GM13976 (cell line): ENCODE data around the gene UPK3A.

Experiments used
- DNase-seq: peaks from one replicate; pipeline ENCODE4 v3.0.0; 2012; ENCODE audit warnings: low spot score
- in situ Hi-C: fragments of 300-500 bp; cut with MboI; formaldehyde crosslinking; loops from one replicate; pipeline ENCODE4 v1.12.0; 2022; ENCODE audit warnings: low sequenced_read_pairs, mixed read lengths, inconsistent platforms; ENCODE audit not compliant: unreplicated experiment
- TF ChIP-seq, protein P1 (sequence below): IDR thresholded peaks from 2 replicates; pipeline ENCODE4 v1.5.1; 2012; ENCODE audit warnings: borderline replicate concordance, mild to moderate bottlenecking; ENCODE audit not compliant: insufficient read depth; ENCODE audit errors: extremely low read depth, missing control alignments, control extremely low read depth

Gene UPK3A

DNA sequence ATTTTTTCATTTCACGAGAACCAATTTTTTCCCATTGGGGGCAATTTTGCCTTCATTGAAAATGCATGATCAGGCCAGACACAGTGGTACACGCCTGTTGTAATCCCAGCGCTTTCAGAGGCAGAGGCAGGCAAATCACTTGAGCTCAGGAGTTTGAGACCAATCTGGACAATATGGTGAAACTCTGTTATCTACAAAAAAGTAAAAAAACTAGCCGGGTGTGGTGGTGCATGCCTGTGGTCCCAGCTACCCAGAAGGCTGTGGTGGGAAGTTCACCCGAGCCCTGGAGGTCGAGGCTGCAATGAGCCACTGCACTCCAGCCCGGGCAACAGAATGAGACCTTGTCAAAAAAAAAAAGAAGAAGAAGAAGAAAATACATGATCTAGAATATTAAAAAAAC is 19.2 kb upstream of the UPK3A start:
- in situ Hi-C loops = loop anchor here (5.0 to 10.0 kb wide), 2 partner anchors 167 to 289 kb away; no protein-coding TSS in a partner anchor
- DNase-seq = no peak
- TF ChIP-seq, protein P1, sequence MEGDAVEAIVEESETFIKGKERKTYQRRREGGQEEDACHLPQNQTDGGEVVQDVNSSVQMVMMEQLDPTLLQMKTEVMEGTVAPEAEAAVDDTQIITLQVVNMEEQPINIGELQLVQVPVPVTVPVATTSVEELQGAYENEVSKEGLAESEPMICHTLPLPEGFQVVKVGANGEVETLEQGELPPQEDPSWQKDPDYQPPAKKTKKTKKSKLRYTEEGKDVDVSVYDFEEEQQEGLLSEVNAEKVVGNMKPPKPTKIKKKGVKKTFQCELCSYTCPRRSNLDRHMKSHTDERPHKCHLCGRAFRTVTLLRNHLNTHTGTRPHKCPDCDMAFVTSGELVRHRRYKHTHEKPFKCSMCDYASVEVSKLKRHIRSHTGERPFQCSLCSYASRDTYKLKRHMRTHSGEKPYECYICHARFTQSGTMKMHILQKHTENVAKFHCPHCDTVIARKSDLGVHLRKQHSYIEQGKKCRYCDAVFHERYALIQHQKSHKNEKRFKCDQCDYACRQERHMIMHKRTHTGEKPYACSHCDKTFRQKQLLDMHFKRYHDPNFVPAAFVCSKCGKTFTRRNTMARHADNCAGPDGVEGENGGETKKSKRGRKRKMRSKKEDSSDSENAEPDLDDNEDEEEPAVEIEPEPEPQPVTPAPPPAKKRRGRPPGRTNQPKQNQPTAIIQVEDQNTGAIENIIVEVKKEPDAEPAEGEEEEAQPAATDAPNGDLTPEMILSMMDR = no peak

DNA sequence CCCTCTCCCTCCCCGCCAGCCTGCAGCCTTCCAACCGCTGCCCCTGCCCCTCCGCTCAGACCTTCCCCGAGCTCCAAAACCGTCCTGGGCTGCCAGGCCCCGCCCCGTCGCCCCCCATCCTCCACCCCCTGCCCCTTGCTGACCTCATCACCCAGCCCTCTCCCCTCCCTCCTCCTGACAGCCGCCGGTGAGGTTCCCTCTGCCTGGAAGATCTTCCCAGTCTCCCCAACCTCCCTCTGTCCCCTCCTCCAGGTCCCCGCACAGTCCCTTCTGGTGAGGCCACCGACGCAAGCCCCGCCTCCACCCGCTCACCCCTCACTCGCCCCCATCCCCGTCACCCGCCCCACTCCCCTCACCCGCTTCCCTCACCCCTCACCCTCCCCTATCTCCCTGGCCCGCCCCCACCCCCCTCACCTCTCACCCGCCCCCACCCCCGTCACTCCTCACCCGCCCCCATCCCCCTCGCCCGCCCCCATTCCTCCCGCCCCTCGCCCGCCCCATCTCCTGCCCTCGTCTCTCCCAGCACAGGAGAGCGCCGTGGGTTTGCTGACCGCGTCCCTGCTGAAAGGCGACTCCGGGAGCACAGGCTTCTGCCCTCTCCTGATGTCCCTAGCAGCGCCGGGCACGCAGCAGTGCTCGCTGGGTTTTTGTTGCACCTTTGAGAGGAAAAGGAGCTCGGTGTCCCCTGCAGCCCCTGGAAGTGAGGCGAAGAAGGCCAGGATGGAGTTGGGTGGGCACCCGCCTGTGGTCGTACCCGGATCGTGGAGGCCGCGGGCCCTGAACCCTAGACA is 16.4 kb upstream of the UPK3A start:
- DNase-seq = no peak
- in situ Hi-C loops = loop anchor here (5.0 to 10.0 kb wide), 2 partner anchors 164 to 286 kb away; no protein-coding TSS in a partner anchor
- TF ChIP-seq, protein P1 = no peak

DNA sequence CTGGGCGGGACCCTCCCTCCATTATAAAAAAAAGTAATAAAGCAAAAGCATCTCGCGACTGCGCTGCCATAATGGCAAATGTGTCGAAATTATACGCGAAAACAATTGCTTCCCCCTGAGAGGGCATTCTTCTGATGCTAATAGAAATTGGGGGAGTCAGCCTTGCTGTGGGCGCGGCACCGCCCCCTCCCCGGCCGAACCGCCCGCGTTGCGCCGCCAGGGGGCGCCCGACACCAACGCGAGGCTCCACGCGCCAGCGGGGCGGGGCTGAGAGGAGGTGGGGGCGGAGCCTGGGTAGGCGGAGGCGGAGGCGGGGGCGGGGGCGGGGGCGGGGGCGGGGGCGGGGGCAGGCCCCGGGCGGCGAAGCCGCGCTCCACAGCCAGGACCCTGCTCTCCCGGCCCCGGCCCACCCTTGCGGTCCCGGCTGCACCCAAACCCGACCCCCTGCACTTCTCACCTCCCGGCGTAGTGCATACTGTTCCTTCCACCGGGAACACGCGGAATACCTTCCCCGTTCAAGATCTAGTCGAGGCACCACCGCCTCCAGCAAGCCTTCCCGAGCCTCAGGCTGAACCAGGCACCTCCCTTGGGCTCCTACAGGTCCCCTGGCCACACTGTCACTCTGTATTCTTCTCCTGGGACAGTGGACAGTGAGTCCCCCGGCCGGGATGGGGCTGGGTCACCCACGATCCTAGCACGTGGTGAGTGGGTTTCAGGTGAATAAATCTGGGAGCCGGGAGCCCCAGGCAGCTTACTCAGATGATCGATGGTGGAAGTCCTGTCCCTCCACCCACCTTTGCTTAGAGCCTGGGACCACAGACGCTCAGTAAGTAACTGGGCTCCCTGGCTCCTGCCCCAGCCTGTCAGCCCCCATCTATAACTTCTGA is 15.5 kb upstream of the UPK3A start:
- TF ChIP-seq, protein P1 = peak; percentile 96
- in situ Hi-C loops = loop anchor here (5.0 to 10.0 kb wide), 2 partner anchors 163 to 286 kb away; no protein-coding TSS in a partner anchor
- peak; percentile 92 for DNase-seq

DNA sequence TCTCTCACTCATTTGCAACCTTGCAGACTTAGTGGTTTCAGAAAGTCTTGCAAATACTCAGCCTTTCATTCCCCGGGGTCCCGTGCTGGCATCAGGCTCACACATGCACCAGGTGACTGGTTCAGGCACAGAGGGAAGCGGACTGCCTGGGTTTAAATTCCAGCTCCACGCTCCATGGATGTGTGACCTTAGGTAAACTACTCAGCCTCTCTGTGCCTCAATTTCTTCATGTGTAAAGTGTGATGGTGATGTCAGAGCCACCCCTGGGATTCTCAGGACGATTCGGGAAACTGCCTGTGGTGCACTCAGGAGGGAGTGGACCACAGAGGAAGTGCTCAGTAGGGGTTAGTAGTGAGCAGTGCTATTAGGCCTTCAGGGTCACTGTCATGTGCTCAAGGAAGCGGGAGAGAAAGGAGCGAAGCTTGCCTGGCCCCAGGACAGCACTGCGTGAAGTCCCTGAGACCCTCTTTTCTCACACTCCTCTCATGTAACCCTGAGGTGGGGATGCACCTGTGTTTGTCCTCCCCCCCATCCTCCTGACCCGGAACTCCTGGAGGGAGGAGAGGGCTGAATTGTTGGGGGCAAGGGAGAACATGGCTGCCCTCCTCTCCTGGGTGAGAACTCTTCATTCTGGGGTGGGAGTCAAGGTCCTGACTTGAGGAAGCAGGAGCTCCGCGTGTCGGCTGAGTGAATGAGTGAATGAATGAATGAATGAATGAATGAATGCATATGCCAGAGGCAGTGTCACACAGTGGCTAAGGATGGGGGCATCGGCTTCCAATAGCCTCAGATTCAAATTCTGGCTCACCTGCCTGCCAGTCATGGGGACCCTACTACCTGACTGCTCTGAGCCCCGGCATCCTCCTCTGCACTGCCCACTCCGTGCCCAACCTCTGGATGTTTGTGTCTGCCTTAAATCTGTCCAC is 14.4 kb upstream of the UPK3A start:
- in situ Hi-C loops = no loop called here

DNA sequence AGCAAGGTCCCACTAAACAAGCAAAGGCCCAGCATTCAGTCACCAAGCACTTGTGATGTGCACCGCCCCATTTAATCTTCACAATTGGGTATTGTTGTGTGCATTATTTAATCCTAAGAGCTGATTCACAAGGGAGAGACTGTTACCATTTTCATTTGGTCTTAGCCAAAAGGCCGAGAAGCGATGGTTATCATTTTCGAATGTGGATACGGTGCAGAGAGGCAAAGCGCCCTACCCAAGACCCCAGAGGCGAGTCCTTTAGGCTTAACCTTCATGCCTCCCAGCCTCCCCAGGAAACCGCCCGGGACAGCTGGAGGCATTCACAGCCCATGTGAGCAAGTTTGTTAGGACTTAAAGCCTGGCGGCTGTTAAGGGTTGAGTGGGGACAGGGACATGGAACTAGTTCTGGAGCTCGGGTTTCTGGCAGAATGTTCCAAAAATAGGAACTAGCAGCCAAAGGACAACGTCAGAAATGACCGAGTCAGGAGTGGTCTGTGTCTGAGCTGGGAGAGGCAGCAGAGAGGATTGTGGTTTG is 13.0 kb upstream of the UPK3A start:
- DNase-seq = no peak
- TF ChIP-seq, protein P1 = no peak
- in situ Hi-C loops = no loop called here

More for the DNA sequence above, 14.4 kb upstream of the UPK3A start:
- no peak for DNase-seq
- TF ChIP-seq, protein P1 = no peak
